HG02938 (cell line): ENCODE data around the gene CXorf65.

Experiments used
- ATAC-seq: cut with Tn5 transposase; IDR thresholded peaks from one replicate; pipeline ENCODE4 v1.9.1; 2021; ENCODE audit warnings: mild to moderate bottlenecking, moderate library complexity; ENCODE audit not compliant: unreplicated experiment

CXorf65 gene

GRCh38 chrX:71106427-71106826 is at the start of gene CXorf65:
CXorf65 (minus strand) TSS chrX:71106740; CDS start chrX:71106556, 184 bp downstream.
- ATAC-seq = no peak

GRCh38 chrX:71154641-71155040 is 48.1 kb upstream of the CXorf65 start:
- no peak for ATAC-seq

GRCh38 chrX:71154196-71154595 is 47.7 kb upstream of the CXorf65 start:
- no peak for ATAC-seq

- no peak for ATAC-seq
Observed at GRCh38 chrX:71151366-71151765, 44.8 kb upstream of the CXorf65 start.

GRCh38 chrX:71148278-71148663 is 41.7 kb upstream of the CXorf65 start:
- no peak for ATAC-seq

GRCh38 chrX:71147496-71148277 is 41.1 kb upstream of the CXorf65 start:
- ATAC-seq = no peak

- no peak for ATAC-seq
Observed at GRCh38 chrX:71144651-71145050, 38.1 kb upstream of the CXorf65 start, which contains the start of gene NLGN3. NLGN3 (plus strand) TSS chrX:71144841; CDS start chrX:71147750, 2,909 bp downstream.

GRCh38 chrX:71143508-71143907 is 37.0 kb upstream of the CXorf65 start:
- no peak for ATAC-seq

- ATAC-seq = no peak
Observed at GRCh38 chrX:71140440-71140839, 33.9 kb upstream of the CXorf65 start.

GRCh38 chrX:71131510-71131909 is 25.0 kb upstream of the CXorf65 start:
- no peak for ATAC-seq

GRCh38 chrX:71128915-71129765 is 22.6 kb upstream of the CXorf65 start:
- no peak for ATAC-seq

- no peak for ATAC-seq
Observed at GRCh38 chrX:71128166-71128833, 21.8 kb upstream of the CXorf65 start.

GRCh38 chrX:71118985-71119535 is 12.5 kb upstream of the CXorf65 start:
- no peak for ATAC-seq

GRCh38 chrX:71118032-71118984 is 11.8 kb upstream of the CXorf65 start, which contains the start of gene MED12:
MED12 (plus strand) TSS chrX:71118596; CDS start chrX:71118755, 159 bp downstream.
- peak; percentile 91 for ATAC-seq

GRCh38 chrX:71117358-71117757 is 10.8 kb upstream of the CXorf65 start:
- no peak for ATAC-seq

GRCh38 chrX:71111921-71112431 is 5.4 kb upstream of the CXorf65 start:
- ATAC-seq = peak; percentile 20

GRCh38 chrX:71111141-71111843 is 4.8 kb upstream of the CXorf65 start, which contains the start of gene IL2RG:
IL2RG (minus strand) TSS chrX:71111577; CDS start chrX:71111539, 38 bp downstream.
- ATAC-seq = peak; percentile 86

GRCh38 chrX:71109051-71109450 is 2.5 kb upstream of the CXorf65 start:
- no peak for ATAC-seq
